ENCODE data around the gene IL1RAPL2. TPM values are rescaled to one million over a fixed set of nuclear protein-coding genes. Genes with fewer than 3 reads are reported as not detected.

Gene IL1RAPL2
- total and polyA plus RNA-seq, 2 donors (not counting 3 experiments of a cell fraction or from before 2014, with no cell fraction given), result not detected

DNA sequence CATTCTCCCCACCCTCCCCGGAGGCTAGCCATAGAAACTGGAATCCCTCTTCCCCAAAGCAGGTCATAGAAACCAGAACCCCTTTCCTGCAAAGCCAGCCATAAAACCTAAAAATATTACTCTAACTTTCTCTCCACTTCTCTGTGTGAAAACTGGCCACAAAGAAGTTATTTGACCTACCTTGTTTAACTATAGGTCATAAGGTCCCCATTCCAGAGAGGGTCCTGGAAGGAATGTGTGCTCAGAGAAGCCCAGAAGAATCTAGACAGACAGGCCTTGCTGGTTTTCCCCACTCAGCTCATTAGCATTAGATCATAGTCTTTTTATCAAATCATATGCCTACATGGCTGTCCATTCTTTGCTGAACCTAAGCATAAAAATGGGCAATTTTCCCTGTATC lies 707.3 kb downstream of the IL1RAPL2 start:
- CTCF ChIA-PET, result no interaction called here
- POLR2A ChIA-PET, result no interaction called here
- DNase-seq (ENCODE audit: low read depth, low spot score) (no peak), FAIRE-seq (no peak)
- H2AFZ ChIP-seq (ENCODE audit: low read depth, low read length), result no peak overlapping the region
- dilution Hi-C loops (cut with MboI; ENCODE audit: extremely low pct_ligation_motif_present, low sequenced_read_pairs), result no loop called here
- H3K27ac ChIP-seq (ENCODE audit: insufficient read depth, low read depth, low read length), result no peak overlapping the region
- no peak for TF ChIP-seq GATA2 (IDR thresholded peaks at IDR 0.05; ENCODE audit: insufficient read depth, insufficient read length, low read depth, low read length)
- TF ChIP-seq FOS (IDR thresholded peaks at IDR 0.05; ENCODE audit: borderline replicate concordance, insufficient read depth, low read length), result no peak
- no peak for TF ChIP-seq JUN (IDR thresholded peaks at IDR 0.05; ENCODE audit: borderline replicate concordance, insufficient read depth, insufficient read length, low read depth)
- TF ChIP-seq MYC (IDR thresholded peaks at IDR 0.05; ENCODE audit: low read depth, low read length), result no peak
- TF ChIP-seq POLR2A (IDR thresholded peaks at IDR 0.05; ENCODE audit: low read depth, low read length), result no peak
- TF ChIP-seq EZH2 (IDR thresholded peaks at IDR 0.05; ENCODE audit: borderline replicate concordance, low read depth, low read length, severe bottlenecking), result no peak
- TF ChIP-seq, protein P1, sequence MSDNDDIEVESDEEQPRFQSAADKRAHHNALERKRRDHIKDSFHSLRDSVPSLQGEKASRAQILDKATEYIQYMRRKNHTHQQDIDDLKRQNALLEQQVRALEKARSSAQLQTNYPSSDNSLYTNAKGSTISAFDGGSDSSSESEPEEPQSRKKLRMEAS (IDR thresholded peaks at IDR 0.05; ENCODE audit: insufficient read depth, insufficient read length), result no peak
- TF ChIP-seq POLR2AphosphoS5 (IDR thresholded peaks at IDR 0.05; ENCODE audit: insufficient read depth, low read depth, low read length), result no peak
- TF ChIP-seq, protein P2, sequence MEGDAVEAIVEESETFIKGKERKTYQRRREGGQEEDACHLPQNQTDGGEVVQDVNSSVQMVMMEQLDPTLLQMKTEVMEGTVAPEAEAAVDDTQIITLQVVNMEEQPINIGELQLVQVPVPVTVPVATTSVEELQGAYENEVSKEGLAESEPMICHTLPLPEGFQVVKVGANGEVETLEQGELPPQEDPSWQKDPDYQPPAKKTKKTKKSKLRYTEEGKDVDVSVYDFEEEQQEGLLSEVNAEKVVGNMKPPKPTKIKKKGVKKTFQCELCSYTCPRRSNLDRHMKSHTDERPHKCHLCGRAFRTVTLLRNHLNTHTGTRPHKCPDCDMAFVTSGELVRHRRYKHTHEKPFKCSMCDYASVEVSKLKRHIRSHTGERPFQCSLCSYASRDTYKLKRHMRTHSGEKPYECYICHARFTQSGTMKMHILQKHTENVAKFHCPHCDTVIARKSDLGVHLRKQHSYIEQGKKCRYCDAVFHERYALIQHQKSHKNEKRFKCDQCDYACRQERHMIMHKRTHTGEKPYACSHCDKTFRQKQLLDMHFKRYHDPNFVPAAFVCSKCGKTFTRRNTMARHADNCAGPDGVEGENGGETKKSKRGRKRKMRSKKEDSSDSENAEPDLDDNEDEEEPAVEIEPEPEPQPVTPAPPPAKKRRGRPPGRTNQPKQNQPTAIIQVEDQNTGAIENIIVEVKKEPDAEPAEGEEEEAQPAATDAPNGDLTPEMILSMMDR (IDR thresholded peaks at IDR 0.05; ENCODE audit: extremely low read depth in 1 of 2, insufficient read depth in 1 of 2, low read depth in 1 of 2, low read length in 2 of 2), result no peak
- intact Hi-C loops (cut with micrococcal nuclease), result no loop called here
- H4K20me1 ChIP-seq (replicated peaks; ENCODE audit: control insufficient read depth, extremely low read depth, insufficient read depth, low read length), result no peaks in the 10 kb centered on the region
- BruUV-seq (replicated peaks), result no TSS peak
- no peak overlapping the region for H3K4me2 ChIP-seq (ENCODE audit: insufficient read depth, low read length)
- no peaks in the 10 kb centered on the region for H3K27me3 ChIP-seq (ENCODE audit: control insufficient read depth in 2 of 2, insufficient read depth in 2 of 2, low read length in 2 of 2)
- H3K4me1 ChIP-seq (ENCODE audit: control insufficient read depth, extremely low read depth, insufficient read depth, low read length), result no peaks in the 10 kb centered on the region
- no peaks in the 10 kb centered on the region for H3K79me2 ChIP-seq (ENCODE audit: control insufficient read depth, insufficient read depth, low read length)
- H3K36me3 ChIP-seq (ENCODE audit: control insufficient read depth in 2 of 2, extremely low read depth in 1 of 2, insufficient read depth in 2 of 2, low read length in 2 of 2), result no peaks in the 10 kb centered on the region
- H3K9me1 ChIP-seq (replicated peaks; ENCODE audit: control insufficient read depth, extremely low read depth, insufficient read depth, low read length), result no peaks in the 10 kb centered on the region
- no peak overlapping the region for H3K4me3 ChIP-seq (replicated peaks in 1 of 3; ENCODE audit: insufficient read depth in 1 of 3, low read depth in 1 of 3, low read length in 3 of 3)
- H3K9ac ChIP-seq (replicated peaks; ENCODE audit: extremely low read depth, insufficient read depth, low read length), result no peak overlapping the region
- no peaks in the 10 kb centered on the region for H3K9me3 ChIP-seq (replicated peaks; ENCODE audit: control insufficient read depth, insufficient read depth, low read length)
